Activated CD8-positive, alpha-beta memory T cell treated with anti-CD3 and anti-CD28 coated beads, Interleukin-2, amount 50 U/mL, for 4 hours (primary cell): ENCODE measurements around the gene PRDM2.
A peak's percentile ranks its signal among the peaks of the same experiment; 100 is the strongest.

Source experiments
- DNase-seq: peaks from one replicate; pipeline ENCODE4 v3.0.0-alpha.2; 2020

The PRDM2 gene

DNA sequence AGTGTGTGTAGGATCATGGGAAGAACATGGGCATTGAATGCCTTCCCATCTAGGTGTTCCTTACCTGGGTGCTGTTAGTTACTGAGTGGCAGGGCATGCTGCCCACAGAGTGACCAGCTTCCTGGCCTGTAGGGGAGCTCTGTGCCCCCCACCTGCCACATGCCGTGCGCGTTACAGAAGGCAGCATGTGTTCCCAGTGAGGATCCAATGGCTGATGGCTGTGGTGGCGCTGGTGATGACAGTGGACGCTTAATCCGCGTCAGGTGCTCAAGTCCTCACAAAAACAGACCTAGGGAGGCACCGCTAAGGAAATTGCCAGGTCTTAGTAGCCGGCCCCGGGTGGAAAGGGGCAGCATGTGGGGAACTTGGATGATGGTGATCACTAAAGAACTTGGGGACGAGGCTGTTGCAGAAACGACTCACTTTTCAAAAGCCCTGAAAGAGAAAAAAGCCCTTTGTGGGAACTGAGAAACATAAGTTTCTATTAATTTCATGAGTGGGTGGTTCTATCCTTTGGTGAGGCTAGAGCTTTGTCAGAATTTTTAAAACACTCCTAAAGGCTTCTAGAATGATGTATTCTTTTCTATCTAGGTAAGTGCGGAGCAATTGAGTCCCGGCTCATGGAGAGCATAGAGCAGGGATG, 93.2 kb downstream of the PRDM2 start:
- no peak for DNase-seq

DNA sequence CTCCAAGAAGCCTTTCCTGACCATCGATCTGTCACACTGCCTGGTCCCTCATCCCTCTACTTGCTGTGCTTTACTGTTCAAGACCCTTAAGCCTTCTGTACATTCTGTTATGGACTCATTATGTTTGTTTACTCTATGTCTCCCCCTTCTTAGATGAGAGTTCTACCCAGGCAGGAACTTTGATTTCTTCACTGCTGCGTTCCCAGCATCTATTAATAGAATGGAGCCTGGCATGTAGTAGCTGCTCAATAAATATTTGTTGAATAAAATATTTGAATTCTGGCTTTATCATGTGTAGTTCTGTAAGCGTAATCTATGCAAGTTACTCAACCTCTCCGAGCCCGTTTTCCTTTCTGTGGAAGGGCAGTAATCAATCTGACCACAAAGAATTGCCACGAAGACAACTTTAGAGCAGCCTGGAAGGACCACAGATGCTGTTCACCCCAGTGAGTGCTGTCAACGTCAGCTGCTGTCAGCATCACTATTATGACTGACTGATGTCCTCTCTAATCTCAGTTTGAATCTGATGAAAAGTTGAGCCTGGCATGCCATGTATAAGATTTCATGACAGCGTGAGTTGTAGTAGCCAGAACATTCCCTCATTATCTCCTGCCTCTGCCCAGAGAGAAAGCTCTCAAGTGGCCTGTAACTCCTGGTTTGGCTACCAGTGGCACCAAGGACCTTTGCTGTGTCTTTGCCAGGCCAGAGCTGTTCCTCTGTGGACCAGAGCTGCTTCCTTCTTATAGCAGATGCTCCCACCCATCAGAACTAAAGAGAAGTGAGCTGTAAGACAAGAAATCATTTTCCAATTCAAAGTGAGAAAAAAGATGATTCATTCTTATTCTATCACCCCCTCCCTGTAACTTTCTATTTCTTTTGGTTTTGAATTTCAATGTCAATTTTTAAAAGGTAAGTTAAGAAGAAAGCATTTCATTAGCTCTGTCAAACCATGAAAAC, 94.5 kb downstream of the PRDM2 start:
- DNase-seq, result no peak

DNA sequence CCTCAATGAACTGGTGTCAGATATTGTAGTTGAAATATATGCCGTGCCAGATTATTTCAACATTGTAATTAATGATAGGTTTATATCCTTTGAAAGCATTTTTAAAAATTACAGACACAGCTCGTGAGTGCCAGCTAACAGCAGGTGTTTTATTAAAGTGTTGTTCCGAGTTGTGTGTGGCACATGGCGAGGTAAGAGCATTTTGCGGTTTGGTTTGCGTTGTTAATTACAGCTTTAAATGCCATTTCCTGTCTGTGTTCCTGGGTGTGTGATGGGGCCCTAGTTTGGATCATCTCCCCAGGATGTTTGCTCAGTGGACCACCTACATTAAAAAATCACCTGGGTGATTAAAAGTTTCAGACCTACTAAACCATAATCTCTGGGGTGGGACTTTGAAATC, 97.4 kb downstream of the PRDM2 start:
- no peak for DNase-seq

DNA sequence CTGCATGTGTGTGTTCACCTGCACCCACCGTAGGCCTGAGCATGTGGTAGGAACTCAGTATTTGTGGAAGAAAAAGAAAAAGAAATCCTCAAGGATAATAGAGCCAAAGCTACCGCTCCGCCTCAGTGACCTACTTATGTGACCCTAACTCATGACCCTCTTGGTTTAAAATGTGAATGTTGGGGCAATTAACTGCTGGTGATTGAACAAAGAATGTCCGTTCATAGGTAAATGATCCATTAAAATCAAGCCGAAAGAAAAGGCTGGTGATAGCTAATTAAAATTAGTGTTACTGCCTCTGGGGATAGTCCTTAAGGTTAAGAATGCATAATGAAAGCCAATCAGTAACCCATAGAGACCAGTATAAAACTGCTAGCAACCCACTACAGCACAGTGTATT, 98.1 kb downstream of the PRDM2 start:
- no peak for DNase-seq

DNA sequence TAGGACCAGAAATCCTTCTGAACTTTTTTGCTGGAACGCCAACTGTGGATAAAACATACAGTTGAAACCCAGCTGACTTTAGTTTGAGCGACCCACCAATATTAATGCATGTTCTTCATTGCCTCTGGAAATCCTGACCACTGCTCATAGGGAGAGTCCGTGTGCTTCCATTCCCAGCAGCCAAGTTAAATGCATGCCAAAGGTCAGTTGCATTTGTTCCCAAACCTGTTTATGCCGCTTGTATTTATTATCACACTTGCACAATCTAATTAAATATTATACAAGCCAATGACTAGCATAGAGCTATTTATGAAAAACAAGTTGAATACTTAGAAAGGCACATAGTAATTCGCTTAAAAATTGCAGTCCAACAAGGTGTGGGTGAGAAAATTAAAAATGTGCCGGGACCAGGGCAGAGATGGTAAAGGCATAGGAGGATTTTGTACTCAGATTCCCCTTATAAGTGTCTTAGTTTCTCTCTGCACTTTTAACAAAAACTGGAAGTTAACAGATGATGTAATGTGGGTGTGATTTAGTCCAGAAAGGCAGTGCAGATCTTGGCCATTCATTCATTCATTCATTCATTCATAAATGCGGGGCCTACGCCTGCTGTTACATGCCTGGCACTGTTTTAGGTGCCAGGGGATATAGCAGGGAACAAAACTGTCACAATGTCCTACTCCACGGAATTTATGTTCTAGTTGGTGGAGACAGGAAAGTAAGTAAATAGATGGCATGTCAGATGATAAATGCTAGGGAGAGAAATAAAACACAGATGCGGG, 99.7 kb downstream of the PRDM2 start:
- DNase-seq, result no peak

DNA sequence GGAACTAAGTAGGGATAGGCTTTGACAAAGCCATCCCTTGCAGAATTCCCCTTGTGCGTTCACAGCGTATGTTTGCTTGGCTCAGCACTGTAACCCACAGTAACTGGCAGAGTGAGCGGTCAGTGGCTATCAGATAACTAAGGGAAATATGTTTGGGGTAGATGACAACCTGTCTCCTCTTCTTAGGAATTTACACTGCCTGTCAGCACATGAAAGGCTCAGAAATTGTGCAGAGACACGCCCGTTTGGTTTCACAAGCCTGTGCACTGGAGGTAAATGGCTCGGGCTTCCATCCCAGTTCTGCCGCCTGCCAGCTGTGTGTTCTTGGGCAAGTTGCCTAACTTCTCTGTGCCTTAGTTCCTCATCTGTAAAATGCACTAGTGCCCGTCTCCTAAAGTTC, 101.2 kb downstream of the PRDM2 start:
- no peak for DNase-seq

DNA sequence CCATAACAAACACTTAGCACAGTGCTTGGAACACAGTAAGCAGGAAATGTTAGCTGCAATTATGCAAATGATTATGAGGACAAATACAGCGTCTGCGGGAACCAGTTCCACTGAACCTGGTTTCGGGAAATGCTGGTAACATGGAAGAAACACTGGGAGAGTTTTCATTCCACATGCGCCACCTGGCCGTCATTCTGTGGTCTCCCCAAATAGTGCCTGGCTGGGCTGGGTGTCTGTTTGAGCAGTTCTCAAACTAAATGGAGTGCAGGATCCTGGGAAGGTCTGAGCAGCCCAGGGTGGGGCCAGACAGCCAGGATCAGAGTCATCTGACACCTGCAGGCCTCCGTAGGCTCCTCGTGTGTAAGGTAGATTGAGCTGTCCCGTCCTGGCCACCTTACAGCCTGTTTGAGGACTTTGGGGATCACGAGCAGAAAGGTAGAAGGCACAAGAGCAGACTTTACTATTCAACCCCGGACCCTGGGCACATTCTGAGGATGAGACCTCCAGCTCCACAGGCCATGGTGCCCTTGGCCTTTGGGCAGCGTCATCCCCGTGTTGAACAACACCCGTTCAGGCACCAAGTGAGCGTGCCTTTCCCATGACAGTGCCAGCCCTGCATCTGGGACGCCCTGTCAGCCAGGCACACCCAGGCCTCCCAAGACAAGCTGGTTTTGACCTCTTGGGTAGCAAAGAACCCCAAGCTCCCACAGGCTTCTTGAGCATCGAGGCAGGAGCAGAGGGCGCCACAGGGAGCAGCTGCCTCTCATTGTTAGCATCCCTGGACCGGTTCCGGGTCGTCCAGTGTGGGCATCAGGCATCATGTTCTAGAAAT, 101.9 kb downstream of the PRDM2 start:
- no peak for DNase-seq

DNA sequence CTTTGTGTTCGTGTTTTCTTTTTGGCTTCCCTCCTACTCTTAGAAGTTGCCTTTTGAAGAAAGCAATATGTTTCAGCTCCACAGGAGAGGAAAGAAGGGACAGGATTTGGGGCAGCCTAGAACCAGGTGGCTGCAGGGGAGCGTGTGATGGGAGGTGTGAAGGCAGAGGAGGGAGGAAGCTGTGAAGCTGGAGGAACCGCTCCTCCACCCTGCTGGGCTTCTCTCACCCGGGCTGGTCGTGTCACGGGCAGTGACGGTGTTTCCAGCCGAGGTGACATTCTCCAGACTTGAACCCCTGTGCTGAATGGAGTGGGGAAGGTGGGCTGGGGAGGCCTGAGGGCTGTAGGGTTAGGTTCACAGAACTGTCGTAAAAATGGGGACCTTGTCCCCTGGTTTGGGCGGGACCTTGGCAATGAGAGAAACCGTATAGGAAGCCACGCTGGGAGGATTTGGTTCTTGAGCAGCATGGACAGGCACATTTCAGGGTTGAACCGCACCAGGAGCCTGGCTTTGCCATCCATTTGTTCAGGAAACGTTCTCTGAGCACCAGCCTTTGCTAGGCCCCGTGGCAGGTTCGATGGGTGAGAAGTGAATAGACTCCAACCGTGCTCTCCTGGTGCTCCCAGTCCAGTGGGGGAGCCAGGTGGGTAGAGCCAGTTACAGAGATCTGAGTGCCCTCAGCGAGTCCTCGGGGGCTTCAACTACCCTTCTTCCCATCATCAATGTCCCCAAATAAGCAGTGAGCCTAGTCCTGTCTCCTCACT, 103.0 kb downstream of the PRDM2 start:
- no peak for DNase-seq

DNA sequence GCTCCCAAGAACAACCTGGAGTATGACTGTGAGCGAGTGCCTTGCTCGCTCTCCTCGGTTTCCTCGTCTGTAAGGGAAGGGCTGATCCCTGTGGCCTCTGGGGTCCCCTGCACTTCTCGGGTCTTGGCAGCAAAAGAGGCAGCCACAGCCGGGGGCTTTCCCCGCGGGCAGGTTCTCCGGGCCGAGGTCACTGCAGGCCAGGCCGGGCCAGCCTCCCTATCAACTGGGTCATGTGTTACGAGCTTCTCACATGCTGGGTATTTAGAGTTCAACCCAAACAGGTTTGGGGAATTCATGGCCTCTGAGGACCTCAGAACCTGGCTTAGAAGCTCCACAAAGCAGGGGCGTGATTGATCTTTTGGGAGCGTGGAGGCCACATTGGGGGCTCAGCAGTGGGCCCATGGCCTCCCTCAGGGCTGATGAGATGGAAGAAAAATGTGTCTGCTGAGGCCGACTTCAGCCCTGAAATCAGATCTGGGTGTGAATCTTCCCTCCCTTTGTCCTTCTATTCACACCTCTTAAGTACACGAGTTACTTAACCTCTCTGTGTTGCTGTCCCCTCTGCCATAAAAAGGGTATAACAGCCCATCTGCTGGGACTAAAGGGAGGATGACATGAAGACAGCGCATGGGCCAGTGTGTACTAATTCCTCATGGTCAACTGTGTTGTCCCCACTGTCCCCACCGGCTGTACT, 103.7 kb downstream of the PRDM2 start:
- no peak for DNase-seq

DNA sequence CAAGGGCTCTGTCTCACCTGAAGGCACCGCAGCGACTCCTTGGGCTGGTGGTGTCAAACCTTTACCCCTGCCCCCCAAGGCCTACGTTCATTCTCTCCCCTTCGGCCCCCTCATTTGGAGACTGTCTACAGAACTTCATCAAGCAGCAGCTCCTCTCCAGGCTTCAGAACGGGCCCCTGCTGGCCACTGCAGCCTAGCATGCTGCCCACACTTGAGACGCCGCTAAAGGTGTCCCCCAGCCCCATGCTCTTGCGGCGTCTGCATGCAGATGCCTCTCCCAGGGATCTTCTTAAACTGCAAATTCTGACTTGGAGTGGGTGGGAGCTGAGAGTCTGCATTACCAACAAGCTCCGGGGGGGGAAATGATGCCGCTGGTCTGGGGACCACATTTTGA, 104.2 kb downstream of the PRDM2 start:
- no peak for DNase-seq

DNA sequence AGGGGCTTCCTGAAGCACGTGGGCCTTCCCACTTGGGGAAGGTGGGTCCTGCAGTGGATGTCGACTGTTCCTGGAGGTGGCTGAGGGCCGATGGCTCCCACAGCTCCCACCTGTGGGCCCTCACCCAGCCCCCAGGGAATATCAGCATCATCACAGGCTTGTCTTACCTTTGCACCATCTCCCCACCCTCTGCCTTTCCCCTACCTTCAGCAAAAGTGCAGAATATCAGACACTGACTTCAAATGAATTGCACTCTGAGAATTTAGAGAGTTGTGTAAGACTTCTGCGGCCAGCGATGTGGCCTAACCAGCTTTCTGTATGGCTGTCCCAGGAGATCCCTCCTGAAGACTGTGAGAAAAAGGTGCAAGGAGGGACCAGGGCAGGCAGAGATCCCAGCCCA, 105.4 kb downstream of the PRDM2 start:
- DNase-seq, result no peak

DNA sequence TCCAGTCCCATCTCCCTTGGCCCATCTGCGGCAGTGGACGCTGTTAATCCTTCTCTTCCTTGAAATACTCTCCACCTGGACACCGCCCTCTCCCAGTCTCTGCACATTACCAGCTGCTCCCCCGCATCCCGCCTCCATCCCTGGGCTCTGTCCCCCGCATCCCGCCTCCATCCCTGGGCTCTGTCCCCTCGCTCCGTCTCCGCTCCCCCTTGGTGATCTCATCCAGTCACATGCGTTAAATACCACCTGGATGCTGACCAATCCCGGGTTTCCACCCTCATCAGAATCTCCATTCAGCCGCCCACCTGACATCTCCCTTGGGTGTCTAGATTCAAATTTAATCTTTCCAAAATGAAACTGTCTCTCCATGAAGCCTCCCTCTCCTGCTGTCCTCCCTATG, 106.1 kb downstream of the PRDM2 start:
- DNase-seq, result no peak

DNA sequence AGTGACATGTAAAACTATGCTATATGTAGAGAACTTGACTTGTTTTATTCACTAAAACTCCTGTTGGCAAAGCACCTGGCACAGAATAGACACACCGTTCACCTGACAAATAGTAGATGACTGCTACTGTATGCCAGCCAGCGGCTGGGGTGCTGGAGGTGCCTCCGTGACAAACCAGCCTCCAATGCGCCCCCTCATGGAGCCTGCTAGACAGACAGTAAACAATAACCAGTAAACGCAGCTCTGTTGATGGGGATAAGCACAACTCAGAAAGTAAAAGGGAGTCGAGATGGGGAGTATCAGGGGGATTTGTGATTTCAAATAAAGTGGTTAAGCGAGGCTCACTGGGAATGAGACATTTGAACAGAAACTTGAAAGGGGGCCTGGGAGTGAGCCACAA, 107.2 kb downstream of the PRDM2 start:
- DNase-seq, result no peak

DNA sequence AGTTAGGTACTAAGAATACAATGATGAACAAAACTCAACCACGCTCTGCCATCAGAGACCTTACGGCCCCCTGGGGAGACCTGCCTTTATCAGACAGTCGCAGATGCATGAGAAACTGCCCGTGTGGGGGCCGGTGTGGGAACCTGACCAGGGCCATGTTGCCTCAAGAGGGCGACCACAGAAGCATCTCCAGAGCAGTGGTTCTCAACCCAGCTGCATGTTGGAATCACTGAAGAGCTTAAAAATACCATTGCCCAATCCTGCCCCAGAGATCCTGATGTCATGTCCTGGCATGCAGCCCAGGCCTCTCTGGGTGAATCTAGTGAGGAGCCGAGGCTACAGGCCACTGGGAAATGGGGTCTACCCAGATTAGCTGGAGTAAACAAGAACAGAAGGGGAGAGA, 108.7 kb downstream of the PRDM2 start:
- no peak for DNase-seq

DNA sequence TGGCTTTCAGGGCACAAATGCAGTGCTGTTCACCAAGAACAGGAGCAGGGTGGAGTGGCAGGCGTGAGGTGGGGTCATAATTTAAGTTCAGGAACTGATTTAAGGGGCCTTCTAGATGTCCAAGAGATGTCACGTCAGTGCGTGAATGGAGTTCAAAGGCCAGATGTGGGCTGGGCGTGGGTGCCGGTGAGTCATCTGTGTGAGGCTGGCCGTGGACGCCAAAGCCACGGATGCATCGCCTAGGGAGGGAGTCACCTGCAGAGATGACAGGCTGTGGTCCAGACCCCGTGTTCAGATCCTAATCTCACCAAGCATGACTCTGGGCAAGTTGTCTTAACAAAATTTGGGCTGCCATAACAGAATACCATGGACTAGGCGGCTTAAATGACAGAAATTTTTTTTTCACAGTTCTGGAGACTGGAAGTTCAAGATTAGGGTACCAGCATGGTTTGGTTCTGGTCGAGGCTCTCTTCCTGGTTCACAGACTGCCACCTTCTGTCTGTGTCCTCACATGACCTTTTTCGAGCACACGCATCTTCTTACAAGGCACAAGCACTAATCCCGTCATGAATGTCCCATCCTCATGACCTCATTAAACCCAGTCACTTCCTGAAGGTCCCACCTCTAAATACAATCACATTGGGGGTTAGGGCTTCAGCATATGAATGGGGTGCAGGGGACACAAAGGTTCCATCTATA, 109.6 kb downstream of the PRDM2 start:
- no peak for DNase-seq

DNA sequence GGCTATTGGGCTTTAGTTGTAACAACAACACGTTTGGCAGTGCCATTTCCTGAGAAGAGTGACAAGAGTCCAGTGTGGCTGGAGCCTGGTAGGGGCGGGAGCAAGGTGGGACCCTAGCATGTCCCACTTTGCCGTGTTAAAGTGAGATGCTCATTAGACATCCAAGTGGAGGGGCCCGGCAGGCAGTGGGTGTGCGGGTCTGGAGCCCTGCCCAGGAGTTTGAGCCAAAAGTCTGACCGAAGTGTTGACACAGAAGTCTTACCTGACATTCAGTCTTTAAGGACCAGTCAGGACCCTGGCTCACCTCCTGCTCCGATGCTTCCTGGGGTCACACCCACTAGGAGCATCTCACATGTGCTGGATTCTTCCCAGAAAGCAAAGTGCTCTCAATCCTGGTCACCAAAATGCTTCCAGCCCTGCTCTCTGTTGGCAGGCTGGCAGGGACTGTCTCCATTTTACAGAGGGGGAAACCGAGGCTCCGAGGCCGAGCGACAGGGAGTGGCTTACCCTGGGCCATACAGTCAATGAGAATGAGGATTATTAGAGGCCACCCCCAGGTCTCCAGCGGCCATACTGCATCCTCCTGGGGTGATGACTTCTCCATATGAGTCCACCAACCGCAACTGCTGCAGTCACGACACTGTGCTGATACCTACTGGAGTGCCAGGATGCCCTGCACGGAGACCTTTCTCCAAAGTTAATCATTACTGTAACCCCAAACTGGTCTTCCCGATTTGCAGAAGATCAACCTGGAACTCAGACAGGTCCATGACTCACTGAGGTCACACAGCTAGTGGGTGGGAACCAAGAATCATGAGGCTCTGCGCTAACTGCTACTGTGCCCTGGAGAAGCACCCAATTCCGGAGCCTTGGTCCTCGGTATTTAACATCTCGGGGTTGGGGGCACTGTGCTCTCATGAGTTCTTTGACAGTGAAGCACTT, 112.7 kb downstream of the PRDM2 start:
- no peak for DNase-seq

DNA sequence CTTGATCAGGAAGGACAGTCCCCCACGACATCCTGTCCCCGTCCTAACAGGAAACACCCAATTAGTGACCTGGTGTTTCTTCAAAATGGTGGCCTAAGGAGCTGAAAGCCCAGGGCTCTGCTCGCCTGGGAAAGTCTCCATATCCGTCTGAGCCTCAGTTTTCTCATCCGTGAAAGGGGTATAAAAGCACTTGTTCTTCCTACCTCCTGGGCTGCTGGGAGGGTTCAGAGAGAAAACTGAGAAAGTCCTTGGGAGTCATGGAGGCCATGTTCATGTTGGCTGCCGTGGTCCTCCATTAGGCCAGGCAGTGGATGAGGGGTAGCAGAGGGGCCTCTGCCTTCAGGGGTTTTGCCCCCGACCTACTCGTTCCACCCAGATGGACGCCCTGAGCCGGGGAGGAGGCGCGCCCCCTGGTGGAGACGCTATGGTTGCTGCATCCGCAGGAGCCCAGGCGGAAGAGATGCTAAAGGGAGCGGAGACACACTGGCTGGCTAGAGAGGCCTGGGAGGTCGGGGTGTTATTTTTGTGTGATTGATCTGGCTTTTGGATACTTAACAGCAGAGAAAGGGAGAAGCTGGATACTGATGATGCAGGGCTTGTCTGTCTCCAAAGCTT, 113.5 kb downstream of the PRDM2 start:
- peak; percentile 53 for DNase-seq

DNA sequence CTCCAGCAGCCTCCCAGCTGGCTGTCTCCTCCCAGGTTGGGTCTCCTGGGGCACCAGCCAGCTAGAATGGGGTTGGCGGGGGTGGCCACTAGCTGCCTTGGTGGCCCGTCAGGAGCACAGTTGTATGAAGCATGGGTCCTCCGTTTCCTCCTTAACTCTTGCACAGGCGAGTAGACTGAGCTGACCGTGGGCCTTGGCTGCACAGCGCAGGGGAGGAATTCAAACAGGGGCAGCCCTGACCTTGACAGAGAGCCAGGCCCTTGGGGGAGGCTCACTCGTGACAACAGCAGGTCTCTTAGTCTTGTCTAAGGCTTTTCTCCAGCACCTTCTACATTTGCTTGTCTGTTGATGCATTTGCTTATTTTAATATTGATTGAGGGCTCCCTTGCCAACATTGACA, 114.1 kb downstream of the PRDM2 start:
- DNase-seq, result no peak
